Parathyroid adenoma (tissue), 2 donors: Measurements from ENCODE around the gene DHFR2.
"Not testable (repeated sequence)": the region's sequence is repeated elsewhere in the genome, so short reads cannot be mapped to it uniquely, and the experiment has no call there.

ENCODE experiments used
- H2AFZ ChIP-seq: fragments of 300-600 bp; sonication (generic); one replicate; pipeline ENCODE4 v1.7.0; 2017; ENCODE audit warnings: antibody characterized with exemption, mild to moderate bottlenecking
- H3K27ac ChIP-seq: fragments of 300-600 bp; sonication (generic); one replicate; pipeline ENCODE4 v1.7.0; 2017
- H3K27me3 ChIP-seq: fragments of 300-600 bp; sonication (generic); one replicate; pipeline ENCODE4 v1.7.0; 2017; ENCODE audit warnings: low read length; ENCODE audit not compliant: control insufficient read depth, insufficient read depth
- H3K36me3 ChIP-seq: fragments of 300-600 bp; sonication (generic); one replicate; pipeline ENCODE4 v1.7.0; 2017; ENCODE audit warnings: low read length; ENCODE audit not compliant: control insufficient read depth, insufficient read depth
- H3K4me1 ChIP-seq: fragments of 300-600 bp; sonication (generic); one replicate; pipeline ENCODE4 v1.7.0; 2017; ENCODE audit warnings: control low read depth
- H3K4me2 ChIP-seq: fragments of 300-600 bp; sonication (generic); one replicate; pipeline ENCODE4 v1.7.0; 2017; ENCODE audit warnings: low read length
- H3K4me3 ChIP-seq: fragments of 300-600 bp; sonication (generic); one replicate; pipeline ENCODE4 v1.7.0; 2017; ENCODE audit warnings: low read depth, low read length
- H3K79me2 ChIP-seq: fragments of 300-600 bp; sonication (generic); one replicate; pipeline ENCODE4 v1.7.0; 2017; ENCODE audit warnings: control low read depth
- H3K9ac ChIP-seq: fragments of 300-600 bp; sonication (generic); one replicate; pipeline ENCODE4 v1.7.0; 2017; ENCODE audit warnings: mild to moderate bottlenecking
- H3K9me3 ChIP-seq: fragments of 300-600 bp; sonication (generic); one replicate; pipeline ENCODE4 v1.7.0; 2017; ENCODE audit warnings: low read length; ENCODE audit not compliant: control insufficient read depth
- TF ChIP-seq, protein P1 (sequence below): fragments of 300-600 bp; sonication (generic); IDR thresholded peaks from one replicate; pipeline ENCODE4 v1.7.0; 2017; ENCODE audit warnings: antibody characterized with exemption, mild to moderate bottlenecking
- donor health status: primary hyperparathyroidism.

DHFR2 gene

DNA sequence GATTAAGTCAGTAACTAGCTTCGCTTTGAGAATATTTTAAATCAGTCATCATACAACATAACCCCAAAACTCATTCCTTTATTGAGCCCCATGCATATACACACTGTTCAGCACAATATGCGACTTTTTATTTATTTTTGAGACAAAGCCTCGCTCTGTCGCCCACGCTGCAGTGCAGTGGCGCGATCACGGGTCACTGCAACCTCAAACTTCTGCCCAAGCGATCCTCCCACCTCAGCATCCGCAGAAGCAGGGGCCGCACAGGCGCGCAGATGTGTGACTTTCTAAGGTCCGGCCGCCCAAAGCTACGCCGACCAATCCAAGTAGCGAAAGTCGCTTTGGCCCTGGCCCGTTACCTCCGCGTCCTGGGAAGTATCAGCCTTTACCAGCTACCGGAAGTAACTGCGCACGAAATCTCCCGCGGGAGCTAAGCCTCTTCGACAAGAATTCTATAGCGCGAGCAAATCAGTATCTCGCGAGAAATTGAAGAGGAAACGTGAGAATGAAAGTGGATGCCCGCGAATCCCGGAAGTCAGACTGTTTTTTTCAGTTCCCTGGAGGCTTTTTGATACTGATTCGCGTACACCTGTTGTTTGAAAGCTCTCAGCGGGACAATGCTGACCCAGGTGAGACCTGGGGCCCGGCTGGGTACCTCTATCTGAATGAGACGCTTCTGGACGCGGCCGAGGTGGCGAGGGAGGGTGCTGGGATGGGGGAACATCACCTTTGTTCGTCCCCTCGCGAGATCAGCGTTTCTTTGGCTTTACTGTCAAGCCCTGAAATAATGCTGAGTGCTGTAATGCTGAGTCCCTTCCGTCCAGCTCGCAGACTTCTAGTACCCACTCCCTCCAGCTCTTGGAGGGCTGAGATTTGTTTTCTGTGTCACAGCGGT, at the start of gene DHFR2, which contains the start of gene NSUN3:
Gene DHFR2 (minus strand): TSS at position 404 of the 892 bp plus-strand sequence. CDS start 1,405 bp downstream, outside the sequence.
Gene NSUN3 (plus strand): TSS at position 549 of the 892 bp plus-strand sequence. CDS start 66 bp downstream, at position 615.
- Histone ChIP-seq H2AFZ (peak within 1 kb of the TSS; percentile 94), H3K79me2 (no peaks in the 10 kb centered on the region), H3K36me3 (no peaks in the 10 kb centered on the region), H3K4me3 (peak within 1 kb of the TSS; percentile 85), H3K4me1 (peaks cover 7% of the 10 kb centered on the region), H3K4me2 (peak within 1 kb of the TSS; percentile 79), H3K9me3 (no peaks in the 10 kb centered on the region), H3K9ac (no peak within 1 kb of the TSS), H3K27me3 (no peaks in the 10 kb centered on the region), H3K27ac (peak within 1 kb of the TSS; percentile 86)
- TF ChIP-seq, protein P1, sequence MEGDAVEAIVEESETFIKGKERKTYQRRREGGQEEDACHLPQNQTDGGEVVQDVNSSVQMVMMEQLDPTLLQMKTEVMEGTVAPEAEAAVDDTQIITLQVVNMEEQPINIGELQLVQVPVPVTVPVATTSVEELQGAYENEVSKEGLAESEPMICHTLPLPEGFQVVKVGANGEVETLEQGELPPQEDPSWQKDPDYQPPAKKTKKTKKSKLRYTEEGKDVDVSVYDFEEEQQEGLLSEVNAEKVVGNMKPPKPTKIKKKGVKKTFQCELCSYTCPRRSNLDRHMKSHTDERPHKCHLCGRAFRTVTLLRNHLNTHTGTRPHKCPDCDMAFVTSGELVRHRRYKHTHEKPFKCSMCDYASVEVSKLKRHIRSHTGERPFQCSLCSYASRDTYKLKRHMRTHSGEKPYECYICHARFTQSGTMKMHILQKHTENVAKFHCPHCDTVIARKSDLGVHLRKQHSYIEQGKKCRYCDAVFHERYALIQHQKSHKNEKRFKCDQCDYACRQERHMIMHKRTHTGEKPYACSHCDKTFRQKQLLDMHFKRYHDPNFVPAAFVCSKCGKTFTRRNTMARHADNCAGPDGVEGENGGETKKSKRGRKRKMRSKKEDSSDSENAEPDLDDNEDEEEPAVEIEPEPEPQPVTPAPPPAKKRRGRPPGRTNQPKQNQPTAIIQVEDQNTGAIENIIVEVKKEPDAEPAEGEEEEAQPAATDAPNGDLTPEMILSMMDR = no peak

DNA sequence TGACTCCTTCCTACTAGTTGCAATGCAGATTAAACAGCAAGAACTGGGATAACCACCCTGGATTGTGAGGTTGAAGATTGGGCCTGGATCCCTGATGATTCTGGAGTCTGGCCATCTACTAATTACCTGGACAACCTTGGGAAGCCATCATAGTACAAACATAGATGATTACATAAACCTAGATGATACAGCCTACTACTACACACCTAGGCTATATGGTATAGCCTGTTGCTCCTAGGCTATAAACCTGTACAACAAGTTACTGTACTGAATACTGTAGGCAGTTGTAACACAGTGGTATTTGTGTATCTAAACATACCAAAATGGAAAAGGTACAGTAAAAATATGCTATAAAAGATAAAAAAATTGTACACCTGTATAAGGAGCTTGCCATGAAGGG, 48.1 kb upstream of the DHFR2 start:
- Histone ChIP-seq H3K4me1 (no peaks in the 10 kb centered on the region), H3K9me3 (no peaks in the 10 kb centered on the region), H3K4me2 (no peak overlapping the region), H3K79me2 (no peaks in the 10 kb centered on the region), H3K36me3 (no peaks in the 10 kb centered on the region), H3K27ac (no peak overlapping the region), H3K27me3 (no peaks in the 10 kb centered on the region), H3K4me3 (no peak overlapping the region), H2AFZ (no peak overlapping the region), H3K9ac (no peak overlapping the region)
- TF ChIP-seq, protein P1 = no peak

DNA sequence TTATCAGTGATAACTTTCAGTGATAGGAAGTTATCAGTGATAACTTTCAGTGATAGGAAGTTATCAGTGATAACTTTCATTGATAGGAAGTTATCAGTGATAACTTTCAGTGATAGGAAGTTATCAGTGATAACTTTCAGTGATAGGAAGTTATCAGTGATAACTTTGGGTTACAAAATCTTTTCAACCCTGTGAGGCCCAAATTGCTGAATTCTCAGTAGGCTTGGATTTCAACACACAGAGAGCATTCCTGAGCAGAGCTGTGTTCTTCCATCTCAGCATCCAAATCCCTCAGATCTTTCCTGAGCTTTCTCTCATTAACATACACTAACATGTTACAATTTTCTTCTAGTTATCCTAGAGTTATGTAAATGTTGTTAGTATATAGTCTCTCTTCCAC, 47.5 kb upstream of the DHFR2 start:
- not testable (repeated sequence) for H2AFZ ChIP-seq, H3K4me1 ChIP-seq, H3K4me2 ChIP-seq, H3K4me3 ChIP-seq, H3K9me3 ChIP-seq, H3K27ac ChIP-seq, H3K27me3 ChIP-seq, H3K9ac ChIP-seq, H3K79me2 ChIP-seq, H3K36me3 ChIP-seq

DNA sequence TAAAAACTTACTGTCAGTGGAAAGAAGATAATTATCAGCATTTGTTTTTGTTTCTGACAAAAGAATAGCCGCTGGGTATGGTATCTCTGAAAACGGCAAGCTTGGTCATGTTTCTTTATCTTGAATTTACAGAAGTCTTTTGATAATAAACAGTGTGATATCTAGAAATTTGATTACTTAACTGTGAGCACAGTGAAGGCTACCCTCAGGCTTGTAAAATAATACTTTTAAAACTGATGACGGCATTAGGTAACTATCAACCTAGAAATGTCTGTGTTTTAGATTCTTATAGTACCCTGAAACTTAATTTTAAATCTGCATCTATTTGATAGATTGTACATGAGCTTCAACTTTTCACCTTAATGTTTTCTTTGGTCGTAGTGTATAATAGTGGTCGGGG, 43.6 kb upstream of the DHFR2 start:
- Histone ChIP-seq H3K4me1 (no peaks in the 10 kb centered on the region), H3K9me3 (no peaks in the 10 kb centered on the region), H3K4me3 (no peak overlapping the region), H3K36me3 (no peaks in the 10 kb centered on the region), H3K27ac (no peak overlapping the region), H2AFZ (no peak overlapping the region), H3K27me3 (no peaks in the 10 kb centered on the region), H3K4me2 (no peak overlapping the region), H3K79me2 (no peaks in the 10 kb centered on the region), H3K9ac (no peak overlapping the region)
- TF ChIP-seq, protein P1 = no peak

DNA sequence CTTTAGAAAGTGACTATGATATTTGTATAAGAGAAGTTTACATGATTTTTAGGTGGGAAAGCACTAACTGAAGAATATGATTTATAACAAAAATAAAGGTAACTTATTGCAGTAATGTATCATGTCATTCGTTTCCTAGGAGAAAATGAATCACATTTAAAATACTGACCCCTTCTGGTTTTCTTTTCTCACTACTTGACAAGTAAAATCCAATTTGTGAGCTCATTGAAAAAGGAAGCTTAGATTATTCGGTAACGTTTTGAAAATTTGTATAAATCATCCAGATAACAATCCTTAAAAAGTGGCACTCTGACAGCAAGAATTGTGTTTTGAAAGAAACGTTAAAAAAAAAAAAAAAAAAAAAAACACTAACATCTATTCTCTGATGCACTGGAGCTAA, 39.1 kb upstream of the DHFR2 start:
- Histone ChIP-seq H3K4me1 (no peaks in the 10 kb centered on the region), H3K4me3 (no peak overlapping the region), H3K36me3 (no peaks in the 10 kb centered on the region), H2AFZ (no peak overlapping the region), H3K27ac (no peak overlapping the region), H3K9ac (no peak overlapping the region), H3K79me2 (no peaks in the 10 kb centered on the region), H3K4me2 (no peak overlapping the region), H3K27me3 (no peaks in the 10 kb centered on the region), H3K9me3 (no peaks in the 10 kb centered on the region)
- TF ChIP-seq, protein P1 = no peak
